ENCODE results near the gene MIOS.
"Not testable (repeated sequence)": the region's sequence is repeated elsewhere in the genome, so short reads cannot be mapped to it uniquely, and the experiment has no call there.

The MIOS gene

DNA sequence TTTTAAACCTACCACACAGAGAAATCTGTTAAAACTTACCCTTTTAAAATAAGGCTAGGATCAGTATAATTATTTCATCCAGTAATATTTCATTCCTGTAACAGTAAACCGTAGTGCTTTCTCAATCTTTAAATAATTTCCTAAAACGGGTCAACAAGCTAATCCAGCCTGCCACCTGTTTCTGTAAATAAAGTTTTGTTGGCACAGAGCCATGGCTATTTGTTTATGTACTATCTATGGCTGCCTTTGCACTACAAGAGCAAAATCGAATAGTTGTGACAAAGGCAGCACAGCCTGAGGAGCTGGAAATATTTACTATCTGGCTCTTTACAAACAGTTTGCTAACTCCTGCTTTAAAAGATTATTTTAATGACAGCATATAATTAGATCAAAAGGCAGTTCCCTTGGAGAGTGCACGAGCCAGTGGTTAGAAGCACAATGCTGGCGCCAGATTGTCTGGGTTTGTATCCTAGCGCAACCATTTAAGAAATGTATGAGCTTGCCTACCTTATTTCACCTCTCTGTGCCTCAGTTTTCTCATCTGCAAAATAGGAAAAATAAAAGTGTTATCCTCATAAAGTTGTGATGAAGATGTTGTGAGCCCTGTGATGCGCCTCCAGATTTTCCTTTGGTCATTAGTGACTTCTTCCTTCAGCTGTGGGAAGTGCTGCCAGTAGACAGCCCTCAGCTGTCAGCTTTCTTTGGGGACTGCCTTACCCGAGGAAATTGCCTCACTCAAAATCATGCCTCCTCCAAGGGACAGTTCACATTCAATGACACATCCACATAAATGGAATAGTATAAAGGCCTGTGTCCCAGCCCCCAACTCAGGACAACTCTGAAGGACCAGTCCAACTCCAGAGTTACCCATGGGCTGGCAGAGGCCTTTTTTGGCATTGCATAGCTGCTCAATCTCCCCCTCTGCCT lies 11.8 kb upstream of the MIOS start:
- DNase-seq = peak; percentile 51

- DNase-seq = no peak
Measured at GRCh38 chr7:7556852-7557251, 9.8 kb upstream of the MIOS start.

- no peak for DNase-seq
Measured at GRCh38 chr7:7557252-7557651, 9.4 kb upstream of the MIOS start.

DNA sequence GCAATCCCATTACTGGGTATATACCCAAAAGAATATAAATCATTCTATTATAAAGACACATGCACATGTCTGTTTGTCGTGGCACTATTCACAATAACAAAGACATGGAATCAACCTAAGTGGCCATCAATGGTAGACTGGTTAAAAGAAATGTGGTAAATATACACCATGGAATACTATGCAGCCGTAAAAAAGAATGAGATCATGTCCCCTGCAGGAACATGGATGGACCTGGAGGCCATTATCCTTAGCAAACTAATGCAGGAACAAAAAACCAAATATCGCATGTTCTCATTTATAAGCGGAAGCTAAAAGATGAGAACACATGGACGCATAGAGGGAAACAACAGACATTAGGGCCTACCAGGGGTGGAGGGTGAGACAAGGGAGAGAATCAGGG lies 5.1 kb upstream of the MIOS start:
- DNase-seq = not testable (repeated sequence)

GRCh38 chr7:7562736-7563135 lies 3.9 kb upstream of the MIOS start:
- peak; percentile 65 for DNase-seq

DNA sequence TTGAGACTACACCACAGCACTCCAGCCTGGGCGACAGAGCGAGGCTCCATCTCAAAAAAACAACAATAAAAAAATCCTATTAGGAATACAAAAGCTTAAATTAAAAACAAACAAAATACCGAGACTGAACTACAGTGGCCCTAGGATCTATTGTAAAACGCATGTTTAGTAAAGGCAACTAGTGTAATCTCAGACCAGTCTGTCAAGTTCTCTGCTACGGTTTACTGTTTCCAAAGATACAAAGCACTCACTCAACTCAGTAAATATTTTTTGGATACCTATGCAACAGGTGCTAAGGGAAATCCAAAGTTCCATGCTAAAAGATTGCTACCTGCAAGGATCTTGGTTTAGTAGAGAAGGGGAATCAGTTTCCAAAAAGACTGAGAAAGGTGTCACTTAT lies 3.4 kb upstream of the MIOS start:
- DNase-seq = no peak

GRCh38 chr7:7563813-7564212 lies 2.9 kb upstream of the MIOS start:
- no peak for DNase-seq

- peak; percentile 90 for DNase-seq
Measured at GRCh38 chr7:7564323-7564780, 2.3 kb upstream of the MIOS start.

DNA sequence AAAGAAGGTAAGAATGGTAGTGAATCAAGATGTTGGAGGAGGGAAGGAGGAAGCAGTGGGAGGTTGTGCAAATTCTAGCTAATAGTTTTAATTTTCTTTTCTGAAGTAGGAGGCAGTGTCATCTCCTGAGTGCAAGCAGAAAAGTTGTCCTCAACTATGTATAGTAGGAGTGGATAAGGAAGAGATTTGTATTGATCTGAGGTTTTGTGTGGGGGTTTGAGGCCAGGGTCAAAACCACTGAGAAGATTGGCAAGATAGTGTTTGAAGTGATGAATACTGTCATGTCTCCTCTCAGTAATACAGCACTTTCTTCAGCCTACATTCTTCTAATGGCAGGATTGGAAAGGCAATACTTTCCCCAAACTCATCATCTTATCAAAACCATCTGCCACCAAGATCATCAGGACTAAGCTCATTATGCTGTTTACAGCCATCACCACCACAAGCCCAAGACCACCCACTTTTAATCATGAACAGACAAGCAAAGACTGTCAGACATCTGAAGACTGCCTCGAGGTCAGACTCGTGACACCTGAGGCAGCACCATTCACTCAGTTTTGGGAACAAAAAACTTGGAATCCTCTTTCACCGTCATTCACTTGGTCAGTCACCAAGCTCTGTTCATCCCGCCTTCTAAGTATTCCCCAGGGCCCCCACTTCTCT lies 1.5 kb upstream of the MIOS start:
- DNase-seq = no peak

GRCh38 chr7:7565746-7566650 lies 686 bp upstream of the MIOS start:
- no peak for DNase-seq

GRCh38 chr7:7567898-7568531 lies 1.3 kb downstream of the MIOS start:
- no peak for DNase-seq

DNA sequence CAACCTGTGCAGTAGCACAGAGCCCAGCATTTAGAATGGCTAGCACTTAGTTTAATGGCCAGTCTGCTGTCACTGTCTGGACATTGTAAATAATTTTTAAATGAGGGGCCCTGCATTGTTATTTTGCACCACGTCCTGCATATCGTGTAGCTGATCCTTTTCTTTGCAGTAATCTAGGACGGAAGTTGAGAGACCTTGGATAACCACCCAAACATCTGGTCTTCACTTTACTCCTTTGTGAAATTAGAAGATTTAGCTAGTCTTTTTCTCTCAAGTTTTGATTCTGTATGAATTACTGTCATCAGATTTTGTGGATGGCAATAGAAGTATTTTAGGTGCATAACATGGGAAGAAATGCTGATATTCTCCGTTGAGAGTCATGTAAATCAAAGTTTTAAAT lies 1.9 kb downstream of the MIOS start:
- no peak for DNase-seq

DNA sequence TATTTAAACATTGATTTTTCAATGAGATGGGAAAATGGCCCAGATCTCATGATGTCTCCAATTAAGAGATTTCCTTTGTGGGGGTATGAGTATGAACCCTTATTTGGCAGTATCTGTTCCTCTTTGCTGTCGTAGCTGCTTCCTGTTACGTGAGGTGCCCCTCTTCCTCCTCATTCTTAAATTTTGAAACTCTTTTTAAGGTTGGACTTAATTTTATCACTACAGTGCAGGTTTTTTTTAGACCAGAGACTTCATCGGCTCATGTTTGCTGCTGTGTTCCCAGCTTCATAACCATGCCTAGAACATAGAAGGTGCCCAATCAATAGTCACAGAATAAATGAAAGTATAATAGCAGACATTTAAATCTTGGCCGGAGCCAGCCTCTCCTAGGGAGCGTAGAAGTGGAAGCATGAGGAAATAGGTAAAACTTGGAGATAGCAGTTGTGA lies 2.4 kb downstream of the MIOS start:
- DNase-seq = no peak

DNA sequence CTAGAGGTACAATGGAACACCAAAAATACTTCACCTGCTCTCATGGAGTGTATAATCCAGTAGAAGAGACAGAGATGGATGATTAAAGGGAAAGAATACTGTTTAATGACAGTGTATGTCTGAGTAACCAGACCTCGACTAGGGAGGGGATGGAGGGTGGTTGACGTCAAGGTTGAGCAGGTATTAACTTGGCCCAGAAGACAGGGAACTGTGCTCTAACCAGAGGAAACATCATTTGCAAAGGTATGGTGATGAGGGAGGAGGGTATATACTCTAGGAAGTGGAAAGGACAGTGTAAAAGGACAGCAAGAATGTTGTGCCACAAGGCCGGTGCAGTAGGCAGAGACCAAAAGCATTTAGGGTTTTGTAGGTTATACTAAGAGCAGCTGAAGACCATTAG lies 2.9 kb downstream of the MIOS start:
- DNase-seq = no peak

DNA sequence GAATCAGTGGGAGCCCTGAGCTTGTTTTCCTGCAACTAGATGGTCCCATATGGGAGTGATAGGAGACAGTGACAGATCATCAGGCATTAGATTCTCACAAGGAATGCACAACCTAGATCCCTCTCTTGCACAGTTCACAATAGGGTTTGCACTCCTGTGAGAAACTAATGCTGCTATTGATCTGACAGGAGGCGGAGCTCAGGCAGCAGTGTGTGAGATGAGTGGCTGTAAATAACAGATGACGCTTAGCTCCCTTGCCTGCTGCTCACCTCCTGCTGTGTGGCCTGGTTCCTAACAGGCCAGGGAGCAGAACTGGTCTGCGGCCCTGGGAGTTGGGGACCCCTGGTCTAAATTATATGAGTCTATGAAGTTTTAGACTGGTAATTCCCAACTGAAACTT lies 3.9 kb downstream of the MIOS start:
- no peak for DNase-seq

- DNase-seq = no peak
Measured at GRCh38 chr7:7573701-7574100, 7.0 kb downstream of the MIOS start.

DNA sequence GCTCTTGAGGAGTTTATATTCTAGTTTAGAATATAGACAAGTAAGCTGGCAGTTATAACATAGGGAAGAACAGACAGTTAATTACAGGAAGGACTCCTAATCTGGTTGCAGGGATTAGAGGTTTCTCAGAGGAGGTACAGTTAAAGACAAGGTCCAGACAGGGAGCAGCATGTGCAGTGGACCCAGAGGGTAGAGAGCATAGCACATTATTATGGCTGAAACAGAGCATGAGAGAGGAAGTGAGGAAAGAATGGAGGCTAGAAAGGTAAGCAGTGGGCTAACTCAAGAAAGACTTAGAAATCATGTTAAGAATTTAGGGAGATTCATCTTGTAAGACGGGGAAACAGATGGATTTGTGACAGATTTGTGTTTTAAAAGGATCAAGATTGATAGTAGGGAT lies 9.7 kb downstream of the MIOS start:
- DNase-seq = no peak

DNA sequence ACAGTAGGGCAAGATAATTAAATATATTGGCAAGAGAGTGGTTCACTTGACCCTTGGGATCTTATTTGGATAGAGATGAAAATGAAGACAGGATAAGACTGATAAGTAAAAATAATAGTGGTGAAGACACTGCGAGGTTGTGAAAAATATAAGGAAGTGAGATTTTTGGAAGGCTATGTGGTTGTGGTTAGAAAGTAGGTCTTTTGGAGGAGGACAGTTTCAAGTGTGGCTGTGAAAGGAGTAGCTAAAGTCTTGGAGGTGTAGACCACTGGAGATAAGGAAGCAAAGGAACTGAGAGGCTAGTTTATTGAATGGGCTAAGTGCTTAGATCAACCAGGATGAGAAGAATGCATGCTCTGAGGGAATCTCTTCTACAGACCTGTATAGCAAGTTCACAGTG lies 11.2 kb downstream of the MIOS start:
- no peak for DNase-seq

- no peak for DNase-seq
Measured at GRCh38 chr7:7579638-7580037, 13.0 kb downstream of the MIOS start.

- no peak for DNase-seq
Measured at GRCh38 chr7:7581531-7582179, 15.0 kb downstream of the MIOS start.

DNA sequence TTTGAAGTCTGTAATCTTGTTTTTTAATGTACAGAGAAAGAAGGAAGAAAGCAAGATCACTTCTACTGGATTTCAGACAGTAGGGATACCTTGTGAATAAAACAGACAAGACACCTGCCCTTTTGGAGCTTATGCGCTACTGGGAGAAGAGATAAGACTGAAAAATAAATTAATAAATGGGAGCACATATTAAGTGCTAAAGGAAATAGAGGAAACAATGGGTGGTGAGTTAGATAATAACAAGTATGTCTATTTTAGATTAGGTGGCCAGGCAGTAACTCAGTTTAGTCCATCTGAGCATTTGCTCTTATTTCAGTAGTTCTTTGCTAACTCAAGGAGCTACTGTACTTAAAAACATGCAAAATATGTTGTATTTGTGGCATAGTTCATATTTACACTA lies 15.9 kb downstream of the MIOS start:
- no peak for DNase-seq

- no peak for DNase-seq
Measured at GRCh38 chr7:7583731-7584130, 17.0 kb downstream of the MIOS start.
